SIG-M5 treated with dmso at 0.1 percent for 504 hours (cell line): ENCODE data around the gene TNFRSF1A.
"Not testable (repeated sequence)": the region's sequence is repeated elsewhere in the genome, so short reads cannot be mapped to it uniquely, and the experiment has no call there.

Experiments
- DNase-seq: peaks from one replicate; lab custom pipeline; 2025; ENCODE audit not compliant: unreplicated experiment; lab: John Stamatoyannopoulos, UW

The TNFRSF1A gene

GRCh38 chr12:6307529-6307928, 34.3 kb downstream of the TNFRSF1A start:
- DNase-seq: no peak

GRCh38 chr12:6306599-6307220, 35.2 kb downstream of the TNFRSF1A start:
- no peak for DNase-seq

GRCh38 chr12:6306151-6306550, 35.7 kb downstream of the TNFRSF1A start:
- no peak for DNase-seq

GRCh38 chr12:6303071-6303470, 38.8 kb downstream of the TNFRSF1A start:
- no peak for DNase-seq

- no peak for DNase-seq
These were observed 39.3 kb downstream of the TNFRSF1A start for GRCh38 chr12:6302621-6303020.

GRCh38 chr12:6301721-6302120, 40.2 kb downstream of the TNFRSF1A start:
- DNase-seq: no peak

- DNase-seq: no peak
These were observed 44.7 kb downstream of the TNFRSF1A start for GRCh38 chr12:6297170-6297569.

GRCh38 chr12:6295094-6295811, 46.6 kb downstream of the TNFRSF1A start:
- peak; percentile 55 for DNase-seq

GRCh38 chr12:6294156-6295093, 47.5 kb downstream of the TNFRSF1A start:
- no peak for DNase-seq

GRCh38 chr12:6292606-6293005, 49.3 kb downstream of the TNFRSF1A start:
- DNase-seq: no peak

GRCh38 chr12:6289906-6290305, 52.0 kb downstream of the TNFRSF1A start:
- DNase-seq: not testable (repeated sequence)

- not testable (repeated sequence) for DNase-seq
These were observed 52.8 kb downstream of the TNFRSF1A start for GRCh38 chr12:6289081-6289480.

GRCh38 chr12:6288235-6288634, 53.6 kb downstream of the TNFRSF1A start:
- DNase-seq: no peak

GRCh38 chr12:6285532-6286306, 56.2 kb downstream of the TNFRSF1A start:
- no peak for DNase-seq

- DNase-seq: peak; percentile 78
These were observed 56.8 kb downstream of the TNFRSF1A start for GRCh38 chr12:6285063-6285477.

- DNase-seq: no peak
These were observed 57.6 kb downstream of the TNFRSF1A start for GRCh38 chr12:6284273-6284672.

GRCh38 chr12:6282453-6282840, 59.4 kb downstream of the TNFRSF1A start:
- DNase-seq: no peak

GRCh38 chr12:6281081-6281809, 60.6 kb downstream of the TNFRSF1A start:
- no peak for DNase-seq

GRCh38 chr12:6280672-6281071, 61.2 kb downstream of the TNFRSF1A start:
- no peak for DNase-seq

- DNase-seq: no peak
These were observed 61.8 kb downstream of the TNFRSF1A start for GRCh38 chr12:6280053-6280469.
